ENCODE results near the gene NEUROD1.

- TF ChIP-seq POLR2A (IDR thresholded peaks at IDR 0.05) (no peak), EP300 (IDR thresholded peaks at IDR 0.05) (no peak), CTCF (IDR thresholded peaks at IDR 0.05) (no peak), POLR2AphosphoS5 (IDR thresholded peaks at IDR 0.05) (no peak)
Measured at GRCh38 chr2:181643151-181643550, 37.2 kb downstream of the NEUROD1 start.

All from gastroesophageal sphincter (tissue), 3 donors.